ENCODE data around the gene PIM1. TPM values are rescaled to one million over a fixed set of nuclear protein-coding genes. Genes with fewer than 3 reads are reported as not detected.

Gene PIM1
- total RNA-seq, 1 donor from 2014 or later = 41.5 TPM

- Mint-ChIP-seq H3K4me3 (no peak overlapping the region), H3K9me3 (no peaks in the 10 kb centered on the region), H3K27ac (no peak overlapping the region), H3K27me3 (peaks cover 3% of the 10 kb centered on the region), H3K4me1 (ENCODE audit: unreplicated experiment) (peaks cover 12% of the 10 kb centered on the region), H3K36me3 (no peaks in the 10 kb centered on the region)
- no peak for DNase-seq (ENCODE audit: extremely low spot score, unreplicated experiment)
- no peak for TF ChIP-seq CTCF (conservative IDR thresholded peaks at IDR 0.05)
These were observed 48.1 kb downstream of the PIM1 start for GRCh38 chr6:37218061-37218460.

- H3K9me3 Mint-ChIP-seq = no peaks in the 10 kb centered on the region
- H3K36me3 Mint-ChIP-seq = no peaks in the 10 kb centered on the region
- no peak overlapping the region for H3K4me3 Mint-ChIP-seq
- H3K27me3 Mint-ChIP-seq = peaks cover 3% of the 10 kb centered on the region
- H3K4me1 Mint-ChIP-seq (ENCODE audit: unreplicated experiment) = peaks cover 13% of the 10 kb centered on the region
- no peak for TF ChIP-seq CTCF (conservative IDR thresholded peaks at IDR 0.05)
- no peak overlapping the region for H3K27ac Mint-ChIP-seq
- DNase-seq (ENCODE audit: extremely low spot score, unreplicated experiment) = no peak
These were observed 48.6 kb downstream of the PIM1 start for GRCh38 chr6:37218511-37218910.

- Mint-ChIP-seq H3K27ac (peak overlapping the region; percentile 80), H3K36me3 (no peaks in the 10 kb centered on the region), H3K27me3 (no peaks in the 10 kb centered on the region), H3K4me3 (peak overlapping the region; percentile 91), H3K4me1 (ENCODE audit: unreplicated experiment) (peaks cover 13% of the 10 kb centered on the region), H3K9me3 (no peaks in the 10 kb centered on the region)
- DNase-seq (ENCODE audit: extremely low spot score, unreplicated experiment) = no peak
- TF ChIP-seq CTCF (conservative IDR thresholded peaks at IDR 0.05) = no peak
These were observed 51.7 kb downstream of the PIM1 start for GRCh38 chr6:37221585-37222124.

GRCh38 chr6:37222125-37222967 is 52.4 kb downstream of the PIM1 start:
- peak overlapping the region; percentile 80 for H3K27ac Mint-ChIP-seq
- peaks cover 13% of the 10 kb centered on the region for H3K4me1 Mint-ChIP-seq (ENCODE audit: unreplicated experiment)
- no peaks in the 10 kb centered on the region for H3K36me3 Mint-ChIP-seq
- H3K4me3 Mint-ChIP-seq = peak overlapping the region; percentile 91
- no peaks in the 10 kb centered on the region for H3K27me3 Mint-ChIP-seq
- no peaks in the 10 kb centered on the region for H3K9me3 Mint-ChIP-seq
- TF ChIP-seq CTCF (conservative IDR thresholded peaks at IDR 0.05) = no peak
- DNase-seq (ENCODE audit: extremely low spot score, unreplicated experiment) = peak; percentile 85

GRCh38 chr6:37222992-37223391 is 53.0 kb downstream of the PIM1 start:
- no peaks in the 10 kb centered on the region for H3K27me3 Mint-ChIP-seq
- no peak for DNase-seq (ENCODE audit: extremely low spot score, unreplicated experiment)
- peak overlapping the region; percentile 91 for H3K4me3 Mint-ChIP-seq
- TF ChIP-seq CTCF (conservative IDR thresholded peaks at IDR 0.05) = no peak
- no peaks in the 10 kb centered on the region for H3K9me3 Mint-ChIP-seq
- H3K27ac Mint-ChIP-seq = peak overlapping the region; percentile 22
- peaks cover 13% of the 10 kb centered on the region for H3K4me1 Mint-ChIP-seq (ENCODE audit: unreplicated experiment)
- no peaks in the 10 kb centered on the region for H3K36me3 Mint-ChIP-seq

Other genes starting within 250 kb of the PIM1 start
- gene PI16, start 215.4 kb upstream of the PIM1 start, total RNA-seq (ENCODE audit: low replicate concordance) = not detected in 2 replicates
- 163 and 184 TPM in 2 replicates for gene MTCH1, start 184.0 kb upstream of the PIM1 start, total RNA-seq (ENCODE audit: low replicate concordance)
- 0.10 TPM in 1 of 2 replicates, not detected in the other for gene FGD2, start 164.5 kb upstream of the PIM1 start, total RNA-seq (ENCODE audit: low replicate concordance)
- 13.6 and 14.1 TPM in 2 replicates for gene TBC1D22B, start 87.6 kb downstream of the PIM1 start, total RNA-seq (ENCODE audit: low replicate concordance)
- 1.1 and 1.3 TPM in 2 replicates for gene TMEM217, start 88.0 kb downstream of the PIM1 start, total RNA-seq (ENCODE audit: low replicate concordance)
- gene RNF8, start 183.8 kb downstream of the PIM1 start, total RNA-seq (ENCODE audit: low replicate concordance) = 38.6 and 50.4 TPM in 2 replicates

Measured in type B pancreatic cell (in vitro differentiated cells).